GM21515 (cell line): ENCODE results near the gene CGB7.
"Not testable (repeated sequence)": the region's sequence is repeated elsewhere in the genome, so short reads cannot be mapped to it uniquely, and the experiment has no call there.

Experiments used
- ATAC-seq: cut with Tn5 transposase; IDR thresholded peaks from one replicate; pipeline ENCODE4 v1.9.1; 2021; ENCODE audit not compliant: unreplicated experiment

Gene CGB7

DNA sequence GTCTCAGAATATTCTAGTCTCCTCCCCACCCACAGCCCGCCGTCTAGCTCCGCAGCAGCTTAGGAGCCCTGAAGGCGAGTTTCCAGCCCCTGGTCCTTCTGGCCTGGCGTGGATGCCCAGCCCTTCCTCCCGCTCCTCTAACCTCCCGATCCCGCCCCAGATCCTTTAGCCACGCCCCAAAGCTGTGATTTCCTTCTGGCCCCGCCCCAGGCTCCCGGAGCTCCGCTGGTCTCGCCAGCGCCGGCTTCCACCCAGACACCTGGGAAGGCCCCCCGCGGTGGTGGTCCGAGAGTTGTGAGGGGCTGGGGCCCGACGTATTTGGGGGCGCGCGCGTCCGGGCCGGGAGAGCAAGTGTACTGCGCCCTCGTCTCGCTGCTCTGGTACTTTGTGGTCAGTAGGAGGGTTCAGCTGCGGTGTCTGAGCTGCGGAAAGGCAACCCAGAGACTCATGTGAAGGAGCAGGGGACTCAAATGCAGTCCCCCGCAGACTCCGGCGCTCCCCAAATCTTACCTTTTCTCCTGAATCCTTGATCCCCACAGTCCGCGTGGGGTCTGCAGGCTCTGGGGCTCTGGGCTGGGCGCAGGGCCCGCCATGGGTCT lies at the start of gene CGB7:
Gene CGB7, minus strand, starts transcription at position 114 of the 599 bp plus-strand sequence. CDS start 2,374 bp downstream, outside the sequence.
- ATAC-seq = no peak

DNA sequence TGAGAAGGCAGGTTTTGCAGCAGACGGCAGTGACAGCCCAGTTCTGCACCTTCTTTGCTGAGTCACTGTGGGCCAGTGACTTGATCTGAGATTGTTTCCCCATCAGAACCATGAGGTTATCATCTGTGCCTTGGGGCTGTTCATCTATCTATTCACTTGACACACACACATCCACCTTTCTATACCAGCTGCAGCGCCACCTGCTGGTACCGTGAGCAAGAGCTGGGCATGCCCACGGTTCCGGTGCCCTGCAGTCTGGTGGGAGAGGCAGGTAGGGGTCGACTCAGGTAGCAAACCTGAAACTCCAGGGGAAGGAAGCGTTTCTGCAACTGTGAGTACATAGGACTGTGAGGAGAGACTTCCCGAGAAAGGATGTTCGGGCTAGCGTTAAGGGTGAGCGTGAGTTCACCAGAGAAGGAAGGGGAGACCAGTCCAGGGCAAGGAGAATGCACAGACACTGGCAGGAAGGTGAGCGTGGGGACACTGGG lies 49.1 kb upstream of the CGB7 start:
- ATAC-seq = no peak

DNA sequence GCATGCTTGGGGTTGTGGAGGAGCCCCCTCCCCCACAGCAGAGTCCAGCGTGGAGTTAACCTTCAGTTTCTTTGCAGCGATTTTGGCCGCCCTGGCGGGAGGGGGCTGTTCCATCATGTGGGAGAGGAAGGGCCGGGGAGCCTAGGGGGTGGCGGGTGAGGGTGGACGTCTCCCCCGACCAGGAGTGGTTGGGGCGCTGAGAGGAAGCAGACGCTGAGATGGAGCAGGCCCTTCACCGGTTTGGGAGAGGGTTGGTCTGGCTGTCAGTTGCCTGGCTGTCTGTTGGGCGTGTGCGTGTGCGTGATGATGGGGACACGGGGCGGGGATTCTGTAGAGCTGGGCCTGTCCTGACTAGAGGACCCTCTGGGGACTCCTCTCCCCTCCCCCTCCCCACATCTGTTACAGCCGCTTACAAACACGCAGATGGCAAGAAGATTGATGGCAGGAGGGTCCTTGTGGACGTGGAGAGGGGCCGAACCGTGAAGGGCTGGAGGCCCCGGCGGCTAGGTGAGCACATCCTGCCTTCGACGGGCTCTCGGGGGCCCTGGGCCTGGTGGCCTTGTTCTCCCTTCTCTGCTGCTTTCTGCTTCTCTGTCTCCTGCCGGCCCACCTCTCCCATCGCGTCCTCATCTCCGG lies 46.8 kb upstream of the CGB7 start:
- no peak for ATAC-seq

DNA sequence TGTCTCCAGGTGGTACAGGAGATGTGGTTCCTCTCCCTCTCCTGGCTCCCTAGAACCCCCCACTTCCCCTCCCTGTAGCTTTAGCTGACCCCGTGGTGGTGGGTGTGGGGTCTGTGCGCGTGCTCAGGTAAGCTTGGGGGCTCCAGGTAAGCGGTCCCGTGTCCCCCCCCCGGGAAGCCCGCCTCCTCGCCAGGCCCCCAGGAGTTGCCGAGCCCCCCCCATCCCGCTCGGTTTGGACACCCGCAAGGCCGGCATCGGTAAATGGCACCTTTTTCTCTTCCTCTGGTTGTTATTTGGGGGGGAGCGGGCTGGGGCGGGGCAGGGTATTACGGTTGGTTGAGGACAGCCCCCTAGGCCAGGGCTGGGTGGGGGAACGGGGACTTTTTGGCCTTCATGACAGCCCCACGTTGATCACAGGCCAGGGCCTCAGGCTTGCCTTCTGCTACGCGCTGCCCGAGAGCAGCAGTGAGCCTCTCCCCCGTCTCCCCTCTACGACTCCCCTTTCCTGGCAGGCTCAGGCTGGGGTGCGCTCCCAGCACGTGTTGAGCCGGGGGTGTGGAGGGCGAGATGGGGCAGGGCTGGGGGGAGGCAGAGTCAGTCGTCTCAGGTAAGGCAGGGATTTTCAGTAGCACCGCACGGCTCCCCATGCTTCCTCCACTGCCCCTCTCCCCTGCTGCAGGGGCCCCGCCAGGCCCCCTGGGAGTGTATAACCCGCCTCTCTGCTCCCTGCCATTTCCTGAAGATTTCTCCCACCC lies 46.0 kb upstream of the CGB7 start:
- no peak for ATAC-seq

DNA sequence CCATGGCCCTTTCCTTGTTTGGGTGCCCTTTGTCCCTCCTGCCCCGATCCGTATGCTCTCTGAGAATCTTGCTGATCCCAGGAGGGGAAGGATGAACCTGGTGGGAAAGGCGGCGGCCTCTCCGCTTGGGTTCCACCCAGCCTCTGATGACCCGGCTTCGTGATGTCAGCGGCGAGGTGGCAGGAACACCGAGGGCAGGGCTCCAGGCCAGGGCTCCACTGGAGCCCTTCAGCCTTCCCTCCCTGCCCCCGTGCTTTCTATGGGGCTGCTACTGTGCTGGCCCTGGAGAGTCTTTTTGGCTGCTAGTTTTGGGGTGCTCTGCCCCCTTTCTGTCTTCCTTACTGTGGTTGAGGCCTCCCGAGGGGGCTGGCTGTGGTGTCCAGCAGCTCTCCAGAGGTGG lies 44.8 kb upstream of the CGB7 start:
- ATAC-seq = no peak

DNA sequence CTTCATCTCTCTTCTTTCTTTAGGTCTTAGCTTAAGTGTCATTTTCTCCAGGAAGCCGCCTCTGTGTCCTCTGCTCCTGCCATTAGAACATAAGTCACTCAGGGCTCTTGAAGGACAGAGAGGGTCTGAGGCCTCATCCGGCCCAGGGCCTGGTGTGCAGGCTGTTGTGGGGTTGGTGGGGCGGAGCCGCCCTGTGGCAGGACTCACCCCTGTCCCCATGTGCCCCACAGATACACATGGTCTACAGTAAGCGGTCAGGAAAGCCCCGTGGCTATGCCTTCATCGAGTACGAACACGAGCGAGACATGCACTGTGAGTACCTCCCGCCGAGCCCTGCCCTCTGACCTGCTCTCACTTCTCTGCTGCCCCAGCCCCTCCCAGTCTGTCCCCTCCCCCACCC lies 43.6 kb upstream of the CGB7 start:
- ATAC-seq = no peak

DNA sequence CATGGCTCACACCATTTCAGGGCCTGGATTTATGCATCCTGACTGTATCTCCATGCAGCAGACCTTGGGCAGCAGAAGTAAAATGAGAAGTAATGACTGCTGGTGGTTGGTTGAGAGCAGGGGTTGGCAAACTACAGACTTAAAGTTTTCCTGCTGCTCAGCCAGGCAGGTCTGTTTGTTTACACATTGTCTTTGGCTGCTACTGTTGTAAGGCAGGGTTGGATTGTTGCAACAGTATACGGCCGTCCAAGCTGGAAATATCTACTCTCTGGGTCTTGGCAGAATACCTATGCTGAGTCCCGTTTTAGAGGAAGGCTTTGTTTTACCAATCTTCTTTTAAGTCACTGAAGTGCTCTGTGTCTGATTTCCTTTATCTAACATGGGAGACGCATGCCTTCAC lies 41.2 kb upstream of the CGB7 start:
- ATAC-seq = no peak

DNA sequence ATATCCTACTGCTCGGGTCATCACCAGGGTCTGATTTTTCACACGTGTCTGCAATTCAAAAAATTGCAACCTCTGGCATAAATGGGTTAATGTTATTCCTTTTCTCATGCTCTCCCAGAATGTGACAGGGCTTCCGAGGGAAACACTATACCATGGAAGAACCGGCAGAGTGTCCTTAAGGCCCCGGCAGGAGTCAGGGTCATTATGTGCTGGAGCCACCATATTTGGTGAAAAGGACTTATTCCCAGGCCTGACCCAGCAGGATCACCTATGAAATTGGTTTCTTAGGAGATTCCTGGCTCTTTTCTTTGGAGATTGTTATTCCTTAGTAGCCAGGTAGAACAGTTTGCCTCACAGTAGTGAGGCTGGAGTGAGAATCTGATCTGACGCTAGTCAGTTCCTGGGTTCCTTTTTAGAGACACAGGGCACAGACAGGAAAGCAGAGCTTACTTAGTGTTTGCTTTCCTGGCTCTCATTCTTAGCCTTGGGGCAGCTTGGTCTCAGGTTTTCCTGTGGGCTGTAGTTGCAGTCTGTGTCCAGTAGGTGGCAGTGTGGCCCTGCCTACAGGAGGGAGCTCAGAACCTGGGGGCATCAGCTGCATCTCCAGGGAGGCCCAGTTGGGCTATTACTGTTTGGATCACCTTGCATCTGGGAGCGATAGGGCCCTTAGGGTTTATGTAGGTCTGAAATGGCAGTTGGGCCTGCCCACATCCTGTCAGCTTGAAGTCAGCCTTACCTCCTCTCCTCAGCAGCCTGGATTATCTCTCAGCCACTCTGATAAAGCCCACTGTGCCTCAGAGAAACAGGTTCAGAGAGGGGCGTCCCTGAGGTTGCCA lies 40.1 kb upstream of the CGB7 start:
- ATAC-seq = no peak

DNA sequence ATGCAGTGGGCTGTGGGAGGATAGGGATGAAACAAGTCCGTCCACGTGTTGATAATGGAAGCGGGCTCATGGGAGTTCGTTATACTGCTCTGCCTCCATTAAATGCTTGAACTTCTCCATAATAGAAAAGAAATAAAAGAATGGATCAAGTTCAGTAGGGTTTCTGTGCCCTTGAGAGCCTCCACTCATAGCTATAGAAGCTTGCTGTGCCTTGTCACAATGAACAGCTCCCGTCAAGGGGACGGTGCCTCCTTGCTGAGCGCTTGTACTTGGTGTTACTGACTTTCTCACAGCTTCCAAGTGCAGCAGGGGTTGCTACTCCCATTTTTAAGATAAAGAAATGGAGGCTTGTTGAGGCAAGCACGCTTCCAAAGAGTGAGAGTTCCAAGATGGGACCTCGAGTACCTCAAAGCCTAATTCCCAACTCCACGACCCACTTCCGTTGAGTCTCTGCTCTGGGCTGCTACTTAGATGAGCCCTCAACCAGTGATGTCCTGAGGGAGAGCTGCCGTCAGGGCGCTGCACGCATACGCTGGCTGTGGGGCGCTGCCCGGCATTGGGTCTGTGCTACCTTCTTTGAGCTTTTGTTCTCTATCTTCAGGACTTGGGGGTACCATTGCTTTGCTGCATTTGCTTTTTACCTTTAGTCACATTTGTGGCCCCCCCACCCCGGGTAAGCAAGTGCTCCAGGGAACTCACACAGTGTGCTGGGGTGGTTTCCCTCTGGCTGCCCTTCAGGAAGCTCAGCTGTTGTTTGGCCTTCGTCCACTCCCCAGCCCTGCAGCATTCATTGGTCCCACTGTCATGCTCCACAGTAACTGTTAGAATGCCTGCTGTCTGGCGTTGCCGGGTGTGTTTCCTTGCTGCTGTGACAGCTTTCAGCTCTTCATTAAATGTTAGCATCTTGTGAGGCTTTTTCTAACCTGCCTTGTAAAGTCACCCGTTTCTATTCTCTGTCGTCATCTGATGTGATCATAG lies 37.2 kb upstream of the CGB7 start:
- ATAC-seq = no peak

DNA sequence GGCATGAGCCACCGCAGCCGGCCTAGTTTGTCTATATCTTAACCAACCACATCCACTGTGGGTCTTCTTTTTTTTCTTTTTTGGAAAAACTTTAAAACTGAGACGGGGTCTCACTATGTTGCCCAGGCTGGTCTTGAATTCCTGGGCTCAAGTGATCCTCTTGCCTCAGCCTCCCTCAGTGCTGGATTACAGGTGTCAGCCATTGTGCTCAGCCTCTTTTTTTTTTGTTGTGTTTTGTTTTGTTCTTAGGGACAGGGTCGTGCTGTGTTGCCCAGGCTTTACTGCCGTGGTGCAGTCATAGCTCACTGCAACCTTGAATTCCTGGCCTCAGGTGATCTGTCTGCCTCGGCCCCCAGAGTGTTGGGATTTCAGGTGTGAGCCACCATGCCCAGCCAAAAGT lies 35.1 kb upstream of the CGB7 start:
- ATAC-seq = no peak

DNA sequence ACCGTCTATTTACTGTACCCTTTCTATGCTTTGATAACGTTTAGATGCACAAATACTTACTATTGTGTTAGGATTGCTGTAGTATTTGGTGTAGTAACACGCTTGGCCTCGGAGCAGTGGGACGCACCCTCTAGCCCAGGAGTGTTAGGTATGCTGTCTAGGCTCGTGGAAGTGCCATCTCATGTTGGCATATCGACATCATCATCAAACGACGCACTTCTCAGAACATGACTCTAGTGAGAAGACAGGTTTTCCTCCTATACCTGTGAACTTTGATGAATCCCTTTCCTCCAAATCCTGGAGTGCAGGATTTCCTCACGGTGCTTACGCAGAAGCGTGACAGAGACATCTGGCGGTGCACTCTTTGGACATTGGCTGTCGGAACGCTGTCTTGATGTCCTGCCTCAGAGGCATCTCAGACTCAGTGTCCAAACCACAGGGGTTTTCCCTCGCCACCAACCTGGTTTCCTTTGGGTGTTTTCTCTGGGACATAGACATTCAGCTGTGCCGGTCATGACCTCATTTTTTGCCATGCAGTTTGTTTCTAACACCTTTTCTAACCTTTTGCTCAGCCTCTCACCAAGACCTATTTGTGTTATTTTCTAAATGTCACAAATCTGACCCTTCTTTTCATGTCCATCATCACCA lies 34.0 kb upstream of the CGB7 start:
- no peak for ATAC-seq

DNA sequence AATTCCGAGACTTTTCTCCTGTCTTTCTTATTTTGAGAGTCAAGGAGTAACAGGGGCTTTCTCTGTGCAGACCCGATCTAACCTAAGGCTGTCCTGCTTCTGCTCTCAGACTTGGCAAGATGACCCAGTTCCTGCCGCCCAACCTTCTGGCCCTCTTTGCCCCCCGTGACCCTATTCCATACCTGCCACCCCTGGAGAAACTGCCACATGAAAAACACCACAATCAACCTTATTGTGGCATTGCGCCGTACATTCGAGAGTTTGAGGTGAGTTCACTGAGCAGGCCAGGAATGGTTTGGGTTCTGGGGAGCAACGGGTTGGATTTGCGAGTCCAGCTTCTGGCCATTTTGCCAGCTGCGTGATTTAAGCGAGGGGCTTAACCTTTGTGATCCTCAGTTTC lies 28.7 kb upstream of the CGB7 start:
- no peak for ATAC-seq

DNA sequence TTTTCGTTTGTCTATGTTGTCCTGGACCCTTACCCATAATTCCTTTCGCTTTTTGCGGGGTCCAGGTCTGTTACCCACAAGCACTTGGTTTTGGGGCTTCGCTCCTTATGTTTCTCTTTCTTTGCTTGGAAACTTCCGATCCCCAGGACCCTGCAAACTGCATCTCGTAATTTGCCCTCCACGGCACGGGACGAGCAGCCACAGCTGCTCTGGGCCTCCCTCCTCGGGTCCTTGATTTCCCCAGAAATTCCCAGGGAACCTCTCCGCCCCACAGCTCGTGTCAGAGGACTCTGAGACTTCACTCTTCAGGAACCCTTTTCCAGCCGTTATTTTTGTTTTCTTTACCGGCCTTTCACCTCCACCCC lies 28.3 kb upstream of the CGB7 start:
- no peak for ATAC-seq

DNA sequence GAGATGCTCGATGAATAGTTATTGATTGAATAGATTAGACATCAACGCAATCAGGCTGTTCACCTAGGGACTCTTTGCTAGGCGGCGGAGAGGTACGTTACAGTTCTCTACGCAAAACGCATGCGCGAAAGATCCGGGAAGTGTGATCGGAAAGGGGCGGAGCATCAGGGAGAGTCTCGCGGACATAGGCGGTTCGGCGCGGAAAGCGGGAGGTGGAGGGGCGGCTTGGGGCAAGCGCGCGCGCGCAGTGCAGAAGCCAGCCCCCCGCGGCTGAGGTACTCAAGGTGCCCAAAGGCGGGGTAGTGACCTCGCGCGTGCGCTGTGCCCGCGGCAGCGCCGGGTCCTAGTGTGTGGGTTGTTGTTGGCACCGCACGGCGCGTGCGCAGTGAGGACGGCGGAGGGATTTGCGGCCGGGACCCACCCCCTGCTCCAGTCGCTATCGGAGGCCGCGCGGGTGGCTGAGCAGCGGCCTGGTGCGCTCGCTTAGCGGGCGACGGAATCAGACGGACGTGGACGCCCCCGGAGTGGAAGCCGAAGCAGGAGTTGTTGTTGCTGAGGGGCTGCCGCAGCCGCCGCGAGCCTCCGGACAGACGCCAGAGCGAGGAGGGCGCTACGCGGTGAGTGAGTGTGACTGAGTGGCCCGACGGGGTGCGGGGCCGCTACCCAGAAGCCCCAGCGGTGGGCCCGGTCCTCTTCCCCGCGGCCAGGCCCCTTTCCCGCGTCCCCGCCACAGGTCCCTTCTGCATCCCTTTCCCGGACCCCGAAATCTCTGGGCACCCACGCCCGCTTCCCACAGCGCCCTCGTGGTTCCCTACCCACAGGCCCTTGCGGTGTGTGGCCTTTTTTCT lies 27.7 kb upstream of the CGB7 start, which contains the start of gene SNRNP70:
Gene SNRNP70, plus strand, starts transcription at position 432 of the 848 bp plus-strand sequence. CDS start 964 bp downstream, outside the sequence.
- ATAC-seq = peak; percentile 77

DNA sequence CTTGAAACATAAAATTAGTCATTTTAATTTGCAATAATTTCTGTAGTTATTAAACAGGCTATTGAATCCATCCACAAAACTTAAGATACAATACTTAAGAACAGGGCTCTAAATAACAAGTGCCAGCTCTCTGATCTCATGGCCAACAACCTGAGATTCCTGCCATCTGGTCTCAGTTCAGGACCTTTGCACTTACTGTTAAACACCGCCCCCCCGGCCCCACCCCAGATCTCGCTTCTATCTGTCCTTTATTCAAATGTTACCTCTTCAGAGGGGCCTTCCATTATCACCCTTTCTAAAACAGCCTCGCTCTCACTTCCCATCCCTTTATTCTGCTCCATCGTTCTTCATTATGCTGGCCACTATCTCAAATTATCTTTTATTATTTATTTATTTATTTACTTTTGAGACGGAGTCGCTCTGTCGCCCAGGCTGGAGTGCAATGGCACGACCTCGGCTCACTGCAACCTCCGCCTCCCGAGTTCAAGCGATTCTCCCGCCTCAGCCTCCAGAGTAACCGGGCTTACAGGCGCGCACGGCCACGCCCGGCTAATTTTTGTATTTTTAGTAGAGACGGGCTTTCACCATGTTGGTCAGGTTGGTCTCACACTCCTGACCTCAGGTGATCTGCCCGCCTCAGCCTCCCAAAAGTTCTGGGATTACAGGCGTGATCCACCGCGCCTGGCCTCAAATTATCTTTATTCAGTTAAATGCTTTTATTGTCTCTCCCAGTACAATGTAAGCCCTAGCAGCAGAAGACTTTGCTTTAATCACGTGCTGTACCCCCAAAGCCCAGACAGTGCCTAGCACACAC lies 26.9 kb upstream of the CGB7 start:
- no peak for ATAC-seq

DNA sequence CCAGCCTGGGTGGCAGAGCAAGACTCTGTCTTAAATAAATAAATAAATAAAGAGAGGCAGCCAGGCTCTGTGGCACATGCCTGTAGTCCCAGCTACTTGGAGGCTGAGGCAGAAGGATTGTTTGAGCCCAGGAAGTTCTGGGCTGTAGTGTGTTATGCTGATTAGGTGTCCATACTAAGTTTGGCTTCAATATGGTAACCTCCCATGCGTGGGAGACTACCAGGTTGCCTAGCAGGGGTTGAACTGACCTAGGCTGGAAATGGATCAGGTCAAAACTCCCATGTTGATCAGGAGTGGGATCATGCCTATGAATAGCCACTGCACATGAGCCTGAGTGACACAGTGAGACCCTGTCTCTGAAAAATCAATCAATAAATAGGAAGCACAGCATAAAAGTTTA lies 23.7 kb upstream of the CGB7 start:
- ATAC-seq = no peak

DNA sequence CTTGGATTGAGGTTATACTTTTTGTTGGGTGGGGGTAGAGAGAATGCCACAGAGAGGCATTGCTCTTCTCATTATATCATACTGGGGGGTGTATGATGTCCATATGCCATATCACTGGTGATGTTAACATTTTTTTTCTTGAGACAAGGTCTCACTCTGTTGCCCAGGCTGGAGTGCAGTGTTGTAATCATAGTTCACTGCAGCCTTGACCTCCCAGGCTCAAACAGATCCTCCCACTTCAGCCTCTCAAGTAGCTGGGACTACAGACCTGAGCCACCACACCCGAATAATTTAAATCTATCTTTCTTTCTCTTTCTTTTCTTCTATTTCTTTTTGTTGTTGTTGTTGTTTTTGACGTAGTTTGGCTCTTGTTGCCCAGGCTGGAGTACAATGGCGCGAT lies 22.8 kb upstream of the CGB7 start:
- ATAC-seq = no peak

DNA sequence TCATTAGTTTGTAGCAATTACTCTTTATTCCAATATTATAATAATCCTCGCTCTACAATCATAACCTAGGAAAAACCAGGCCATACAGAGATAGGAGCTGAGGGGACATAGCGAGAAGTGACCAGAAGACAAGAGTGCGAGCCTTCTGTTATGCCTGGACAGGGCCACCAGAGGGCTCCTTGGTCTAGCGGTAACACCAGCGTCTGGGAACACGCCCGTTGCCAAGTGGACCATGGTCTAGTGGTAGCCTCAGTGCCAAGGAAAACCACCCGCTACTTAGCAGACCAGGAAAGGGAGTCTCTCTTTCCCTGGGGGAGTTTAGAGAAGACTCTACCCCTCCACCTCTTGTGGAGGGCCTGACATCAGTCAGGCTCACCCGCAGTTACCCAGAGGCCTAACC lies 17.3 kb upstream of the CGB7 start:
- not testable (repeated sequence) for ATAC-seq
